GM21447 (cell line): ENCODE data around the gene CNTNAP2.

Experiments
- ATAC-seq: cut with Tn5 transposase; IDR thresholded peaks from one replicate; pipeline ENCODE4 v1.9.1; 2021; ENCODE audit not compliant: unreplicated experiment

The CNTNAP2 gene

DNA sequence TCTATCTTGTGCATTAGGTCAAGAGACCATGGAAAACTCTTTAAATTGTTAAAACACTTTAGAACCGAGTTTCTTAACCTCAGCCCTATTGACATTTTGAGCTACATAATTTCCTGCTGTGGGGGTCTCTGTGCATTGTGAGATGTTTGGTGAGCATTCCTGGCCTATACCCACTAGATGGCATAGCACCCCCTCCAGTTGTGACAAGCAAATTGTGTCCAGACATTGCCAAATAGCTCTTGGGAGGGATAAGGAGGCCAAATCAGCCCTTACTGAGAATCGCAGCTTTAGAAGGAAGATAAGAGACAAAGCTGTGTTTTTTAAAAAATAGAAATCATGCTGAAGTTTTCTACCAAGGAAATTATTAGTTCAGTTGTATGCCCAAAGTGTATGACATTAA is 1315.5 kb downstream of the CNTNAP2 start:
- no peak for ATAC-seq

GRCh38 chr7:147432576-147432975 is 1316.0 kb downstream of the CNTNAP2 start:
- ATAC-seq = no peak

- no peak for ATAC-seq
Measured at GRCh38 chr7:147436718-147437117, 1320.1 kb downstream of the CNTNAP2 start.

- no peak for ATAC-seq
Measured at GRCh38 chr7:147438216-147438615, 1321.6 kb downstream of the CNTNAP2 start.

- no peak for ATAC-seq
Measured at GRCh38 chr7:147443942-147444341, 1327.3 kb downstream of the CNTNAP2 start.

GRCh38 chr7:147452816-147453215 is 1336.2 kb downstream of the CNTNAP2 start:
- no peak for ATAC-seq

- ATAC-seq = no peak
Measured at GRCh38 chr7:147465223-147465622, 1348.6 kb downstream of the CNTNAP2 start.

GRCh38 chr7:147472556-147472955 is 1356.0 kb downstream of the CNTNAP2 start:
- ATAC-seq = no peak

DNA sequence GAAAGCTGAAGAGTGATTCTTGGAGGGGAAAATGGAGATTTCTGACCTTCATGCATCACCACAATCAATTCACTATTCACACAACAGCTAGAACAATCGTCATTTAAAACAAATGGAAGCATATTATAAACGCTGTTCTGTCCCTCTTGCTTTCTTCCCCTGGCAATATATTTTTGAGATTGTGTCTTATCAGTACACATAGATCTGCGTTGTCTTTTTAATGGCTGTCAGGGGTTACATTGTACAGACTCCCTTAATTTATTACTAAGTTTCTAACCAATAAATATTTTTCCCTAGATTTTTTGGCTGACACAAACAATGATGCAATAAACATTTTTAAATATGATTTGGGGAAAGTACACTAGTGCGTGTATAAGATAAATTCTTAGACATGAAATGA is 1358.3 kb downstream of the CNTNAP2 start:
- no peak for ATAC-seq

DNA sequence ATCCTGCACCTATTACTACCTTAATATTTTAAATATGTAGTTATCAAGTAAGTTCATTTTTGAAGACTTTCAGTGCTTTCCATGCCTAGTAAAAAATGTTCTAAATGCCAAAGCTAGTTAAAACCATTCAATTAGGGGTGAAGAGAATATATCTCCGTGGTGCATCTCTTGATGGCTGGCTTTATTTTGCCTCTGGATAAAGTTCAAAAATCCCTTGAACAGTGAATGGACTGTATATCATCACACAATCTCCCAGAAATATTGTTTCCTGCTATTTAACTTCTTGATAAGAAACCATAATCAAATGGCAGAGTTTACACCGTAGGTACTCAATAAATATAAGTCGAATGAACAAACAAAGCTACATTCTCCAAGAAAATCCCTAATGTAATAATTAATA is 1360.9 kb downstream of the CNTNAP2 start:
- ATAC-seq = no peak

GRCh38 chr7:147478796-147479195 is 1362.2 kb downstream of the CNTNAP2 start:
- no peak for ATAC-seq

DNA sequence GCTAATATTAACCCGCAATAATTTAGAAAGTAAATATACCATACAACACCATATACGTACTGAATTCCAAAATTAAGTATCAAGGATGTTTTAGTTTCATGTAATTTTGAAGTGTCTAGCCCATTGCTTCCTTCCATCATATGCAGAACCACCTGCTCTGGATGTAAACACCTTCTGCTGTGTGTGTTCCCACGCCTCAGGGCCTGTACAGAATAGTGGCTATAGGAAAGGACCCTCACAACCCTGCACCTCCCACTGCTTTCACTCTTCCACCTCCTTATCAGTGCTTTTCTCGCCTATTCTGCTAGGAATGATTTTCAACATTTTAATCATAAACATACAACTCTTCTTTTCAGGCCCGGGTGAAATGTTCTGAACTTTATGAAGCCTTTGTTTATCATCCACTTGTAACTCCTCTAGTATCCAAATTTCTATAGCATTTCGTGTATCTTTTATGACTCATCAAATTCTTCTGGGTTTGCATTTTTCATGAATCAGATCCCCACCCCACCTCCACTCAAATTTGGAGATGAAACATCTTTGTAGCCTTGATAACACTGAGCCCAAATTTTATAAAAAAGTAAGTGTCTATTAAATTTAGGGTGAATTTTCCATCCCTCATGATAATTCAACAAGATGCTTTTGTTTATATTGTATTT is 1367.2 kb downstream of the CNTNAP2 start:
- no peak for ATAC-seq

- no peak for ATAC-seq
Measured at GRCh38 chr7:147485660-147486210, 1369.1 kb downstream of the CNTNAP2 start.

- no peak for ATAC-seq
Measured at GRCh38 chr7:147492606-147493005, 1376.0 kb downstream of the CNTNAP2 start.

DNA sequence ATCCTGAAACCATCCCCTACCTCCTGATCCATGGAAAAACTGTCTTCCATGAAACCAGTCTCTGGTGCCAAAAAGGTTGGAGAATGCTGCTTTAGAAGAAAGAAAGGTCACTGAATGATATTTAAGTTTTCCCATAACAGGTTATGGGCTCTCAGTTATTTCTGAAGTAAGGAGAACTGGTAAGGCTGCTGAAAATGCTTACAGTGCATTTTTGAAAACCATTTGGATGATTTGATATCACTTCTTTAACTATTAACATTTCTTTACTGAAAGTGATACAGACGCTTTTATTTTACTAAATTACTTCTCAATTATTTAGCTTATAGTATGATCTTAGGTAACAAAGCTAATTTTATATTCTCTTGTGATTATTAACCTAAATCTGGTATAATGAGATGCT is 1379.6 kb downstream of the CNTNAP2 start:
- ATAC-seq = no peak

DNA sequence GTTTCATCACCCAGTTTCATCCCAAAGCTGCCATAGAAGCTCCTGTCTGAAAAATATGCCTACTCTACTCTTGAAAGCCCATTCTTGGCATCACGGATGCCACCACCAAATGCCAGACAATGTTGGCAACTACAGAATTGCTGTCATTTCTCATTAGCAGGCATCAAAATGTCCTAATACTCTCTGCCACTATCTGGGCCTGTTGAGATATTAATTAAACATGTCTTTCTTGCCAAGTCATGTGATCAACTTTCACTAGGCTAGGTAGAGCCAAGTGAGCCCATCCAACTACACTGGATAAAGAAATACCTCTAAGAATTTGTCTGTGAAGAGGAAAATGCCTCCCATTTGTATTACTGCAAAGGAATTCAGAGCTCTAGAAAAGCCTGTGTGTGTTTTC is 1380.6 kb downstream of the CNTNAP2 start:
- no peak for ATAC-seq

GRCh38 chr7:147498081-147498480 is 1381.5 kb downstream of the CNTNAP2 start:
- no peak for ATAC-seq

GRCh38 chr7:147509035-147509501 is 1392.5 kb downstream of the CNTNAP2 start:
- no peak for ATAC-seq

DNA sequence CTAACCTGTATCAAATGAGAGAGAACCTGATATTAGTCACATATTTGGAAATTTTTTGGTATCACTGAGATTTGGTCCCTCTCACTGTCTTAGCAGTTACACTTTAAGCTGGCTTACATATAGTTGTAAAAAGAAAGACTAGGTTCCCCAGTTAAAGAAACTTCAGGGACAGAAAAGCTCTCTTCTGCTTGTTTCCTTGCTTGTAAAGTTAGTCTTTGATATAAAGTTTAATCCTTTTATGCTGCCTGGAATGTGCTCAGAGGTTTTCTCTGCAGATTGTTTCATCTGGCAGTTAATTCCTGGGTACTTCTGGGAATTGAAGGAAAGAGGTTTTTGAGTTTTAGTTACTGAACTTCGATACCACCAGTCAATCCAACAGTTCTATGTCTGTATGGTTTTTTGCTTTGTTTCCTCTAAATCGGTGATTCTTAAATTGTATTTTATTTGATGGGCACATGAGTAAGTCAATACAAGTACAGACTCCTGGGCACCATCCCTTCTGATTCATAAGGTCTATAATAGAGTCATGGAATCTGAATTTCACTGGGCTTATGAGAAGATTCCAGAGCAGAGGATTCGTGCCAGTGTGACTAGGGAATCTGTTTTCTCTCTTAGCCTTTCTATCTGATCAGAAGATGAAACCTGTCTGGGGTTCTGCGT is 1393.1 kb downstream of the CNTNAP2 start:
- ATAC-seq = no peak

- no peak for ATAC-seq
Measured at GRCh38 chr7:147510201-147510542, 1393.6 kb downstream of the CNTNAP2 start.

GRCh38 chr7:147510923-147511322 is 1394.3 kb downstream of the CNTNAP2 start:
- no peak for ATAC-seq

DNA sequence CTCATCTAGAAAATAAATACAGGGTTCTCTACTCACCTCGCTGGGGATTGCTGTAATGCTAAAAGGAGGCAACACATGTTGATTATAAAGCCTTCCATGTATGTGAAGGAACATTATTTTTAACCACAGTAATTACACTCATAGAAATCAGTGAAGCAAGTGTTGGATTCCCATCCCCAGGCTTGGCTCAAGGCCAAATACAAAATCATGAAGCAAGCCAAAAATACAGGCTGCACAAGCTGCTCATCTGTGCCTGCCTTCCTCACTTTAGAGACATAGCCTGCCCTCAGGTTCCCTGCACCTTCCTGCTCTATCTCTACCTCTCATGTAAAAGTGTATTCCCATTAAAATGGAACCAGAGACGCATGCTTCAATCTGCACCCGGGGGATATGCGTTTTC is 1396.8 kb downstream of the CNTNAP2 start:
- no peak for ATAC-seq

- no peak for ATAC-seq
Measured at GRCh38 chr7:147516391-147516790, 1399.8 kb downstream of the CNTNAP2 start.
